ENCODE data around the gene KIF20B. TPM values are rescaled to one million over a fixed set of nuclear protein-coding genes. Genes with fewer than 3 reads are reported as not detected.

The KIF20B gene
- total RNA-seq, 1 experiment from 2014 or later: 50.2 TPM

DNA sequence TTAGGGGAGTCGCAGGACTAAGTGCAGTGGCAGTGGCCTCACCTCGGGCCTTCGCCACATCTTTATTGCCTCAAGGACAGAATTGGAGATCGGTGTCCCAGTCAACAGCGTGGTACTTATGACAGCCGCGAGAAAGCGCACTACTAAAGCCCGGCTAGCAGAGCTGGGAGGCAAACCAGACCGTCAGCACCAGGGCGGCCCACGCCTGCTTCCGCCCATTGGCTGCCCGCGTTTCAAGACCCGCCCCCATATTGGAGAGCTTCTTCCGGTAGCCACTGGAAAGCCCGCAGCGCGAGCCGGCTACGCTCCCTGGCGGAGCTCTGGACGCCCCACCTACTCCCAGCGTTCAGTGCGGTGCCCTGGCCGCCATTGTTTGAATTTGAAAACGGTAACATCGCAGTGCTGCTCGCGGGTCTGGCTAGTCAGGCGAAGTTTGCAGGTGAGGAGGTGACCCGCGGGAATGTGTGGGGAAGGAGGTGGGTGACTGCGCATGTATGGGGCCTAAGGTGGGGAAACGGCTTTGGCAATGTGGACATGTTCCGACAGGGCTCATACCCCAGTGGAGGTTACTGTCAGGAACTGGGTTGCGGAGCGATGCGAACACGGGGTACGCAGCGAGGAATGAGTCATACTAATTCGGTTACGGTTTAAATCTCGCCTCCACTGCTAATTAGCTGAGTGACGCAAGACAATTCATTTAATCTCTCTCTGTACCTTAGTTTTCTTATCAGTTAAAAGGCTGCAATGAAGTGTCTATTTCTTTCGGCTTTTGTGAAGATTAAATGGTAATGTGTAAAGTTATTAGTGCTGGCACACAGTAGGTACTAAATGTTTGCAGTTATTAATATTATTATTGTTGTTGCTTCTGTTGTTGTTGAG lies at the start of gene KIF20B (continued):
- TF ChIP-seq CTCF (IDR thresholded peaks at IDR 0.05 in 2 of 3, conservative IDR thresholded peaks at IDR 0.05 in 1 of 3; ENCODE audit: borderline replicate concordance in 1 of 3, insufficient read depth in 1 of 3, low read depth in 2 of 3, low read length in 2 of 3): no peak; a peak in 1 of 6 replicates
- TF ChIP-seq YY1 (IDR thresholded peaks at IDR 0.05; ENCODE audit: extremely low read depth, insufficient replicate concordance, low read depth, low read length): peak; percentile 92
- peak; percentile 32; the same call in 1 of the 2 replicates for TF ChIP-seq RAD21 (IDR thresholded peaks at IDR 0.05; ENCODE audit: low read depth)
- TF ChIP-seq SP1 (IDR thresholded peaks at IDR 0.05; ENCODE audit: low read depth): peak; percentile 72; the same call in 1 of the 2 replicates
- TF ChIP-seq, protein P1, sequence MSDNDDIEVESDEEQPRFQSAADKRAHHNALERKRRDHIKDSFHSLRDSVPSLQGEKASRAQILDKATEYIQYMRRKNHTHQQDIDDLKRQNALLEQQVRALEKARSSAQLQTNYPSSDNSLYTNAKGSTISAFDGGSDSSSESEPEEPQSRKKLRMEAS (IDR thresholded peaks at IDR 0.05): peak; percentile 86

GRCh38 chr10:89651916-89652573 lies 49.3 kb upstream of the KIF20B start:
- no peaks in the 10 kb centered on the region for H4K20me1 ChIP-seq (ENCODE audit: insufficient read depth)
- H3K27ac ChIP-seq (ENCODE audit: low read depth, low read length): no peak overlapping the region
- H3K4me1 ChIP-seq (ENCODE audit: control insufficient read depth in 1 of 2, insufficient read depth in 2 of 2, low read length in 2 of 2): peaks cover 0 to 7% of the 10 kb centered on the region in 2 experiments; a peak in 1 of 4 replicates
- RAD21 ChIA-PET (ENCODE audit: low non-redundant PET in 1 of 2, low total read pairs in 2 of 2, uncharacterized antibody in 2 of 2, unreplicated experiment in 2 of 2): no interaction called here
- CTCF ChIA-PET: no interaction called here
- H3K27me3 ChIP-seq (ENCODE audit: insufficient read depth, low read length): no peaks in the 10 kb centered on the region
- H3K9me3 ChIP-seq (ENCODE audit: control insufficient read depth in 1 of 2, insufficient read depth in 1 of 2, low read depth in 1 of 2, low read length in 2 of 2): no peaks in the 10 kb centered on the region; a peak in 1 of 4 replicates
- no TSS peak for BruUV-seq (replicated peaks)
- no peak overlapping the region for H2AFZ ChIP-seq (ENCODE audit: low read depth, low read length, poor library complexity, severe bottlenecking)
- no peak overlapping the region for H3K4me2 ChIP-seq (ENCODE audit: low read length)
- no peak overlapping the region for H3K9ac ChIP-seq (ENCODE audit: low read length)
- TF ChIP-seq EZH2 (IDR thresholded peaks at IDR 0.05) (no peak), JUND (IDR thresholded peaks at IDR 0.05) (no peak), CBX3 (IDR thresholded peaks at IDR 0.05; ENCODE audit: low read depth) (no peak), SRF (IDR thresholded peaks at IDR 0.05; ENCODE audit: low read depth) (no peak), EZH2phosphoT487 (IDR thresholded peaks at IDR 0.05; ENCODE audit: borderline replicate concordance) (no peak), CTCF (IDR thresholded peaks at IDR 0.05 in 2 of 3, conservative IDR thresholded peaks at IDR 0.05 in 1 of 3; ENCODE audit: borderline replicate concordance in 1 of 3, insufficient read depth in 1 of 3, low read depth in 2 of 3, low read length in 2 of 3) (no peak), POLR2AphosphoS5 (IDR thresholded peaks at IDR 0.05; ENCODE audit: low read depth, low read length) (no peak), FOSL1 (IDR thresholded peaks at IDR 0.05; ENCODE audit: low read depth) (no peak), SP1 (IDR thresholded peaks at IDR 0.05; ENCODE audit: low read depth) (no peak), SIN3A (IDR thresholded peaks at IDR 0.05; ENCODE audit: low read depth) (no peak), EGR1 (IDR thresholded peaks at IDR 0.05; ENCODE audit: low read depth) (no peak), ZNF274 (IDR thresholded peaks at IDR 0.05; ENCODE audit: low read depth, low read length) (no peak), TCF7L2 (IDR thresholded peaks at IDR 0.05; ENCODE audit: borderline replicate concordance, extremely low read depth, insufficient read depth, insufficient read length) (no peak), ATF3 (IDR thresholded peaks at IDR 0.05) (no peak)
- TF ChIP-seq, protein P1 (IDR thresholded peaks at IDR 0.05): no peak
- no peak overlapping the region for H3K4me3 ChIP-seq (replicated peaks in 1 of 2; ENCODE audit: low read depth in 1 of 2, low read length in 2 of 2)
- H3K9me2 ChIP-seq (ENCODE audit: insufficient read depth): no peaks in the 10 kb centered on the region
- H3K79me2 ChIP-seq (ENCODE audit: insufficient read depth, low read length): no peaks in the 10 kb centered on the region
- DNase-seq (ENCODE audit: low read depth, low spot score) (no peak), ATAC-seq (no peak)
- no peaks in the 10 kb centered on the region for H3K36me3 ChIP-seq (ENCODE audit: control insufficient read depth in 1 of 2, insufficient read depth in 2 of 2, low read length in 2 of 2)
- POLR2A ChIA-PET: no interaction called here
- intact Hi-C loops (cut with micrococcal nuclease): no loop called here
